Naive thymus-derived CD4-positive, alpha-beta T cell (primary cell): ENCODE data around the gene MIAT. TPM values are rescaled to one million over a fixed set of nuclear protein-coding genes. Genes with fewer than 3 reads are reported as not detected.
"Not testable (repeated sequence)": the region's sequence is repeated elsewhere in the genome, so short reads cannot be mapped to it uniquely, and the experiment has no call there.

ENCODE experiments used
- ATAC-seq: fragments of 150-1000 bp; cut with Tn5 transposase; 2 replicates; pipeline ENCODE4 v1.10.0; 2021; ENCODE audit warnings: mild to moderate bottlenecking, moderate library complexity
- CTCF ChIA-PET: fragments of 350-600 bp; sonication (Branson Sonifier 250); formaldehyde crosslinking; loops from one replicate; lab custom pipeline; 2021; ENCODE audit warnings: antibody characterized with exemption; lab: Charles Lee
- POLR2A ChIA-PET: fragments of 350-600 bp; sonication (Branson Sonifier 250); formaldehyde crosslinking; loops from one replicate; lab custom pipeline; 2021; ENCODE audit warnings: antibody characterized with exemption, inconsistent platforms; lab: Charles Lee
- DNase-seq, 9 donors: peaks; one replicate each; pipeline versions ENCODE4 v3.0.0 to v3.0.0-alpha.2; 2020 to 2022; ENCODE audit warnings: mixed read lengths in 1 of 9
- H3K27ac ChIP-seq: one replicate; pipeline ENCODE4 v1.7.0; 2013; ENCODE audit warnings: mild to moderate bottlenecking, low read depth, low read length, moderate library complexity
- H3K27me3 ChIP-seq, 2 donors: one replicate each; pipeline ENCODE4 v1.7.0; 2013; ENCODE audit warnings: low read length in 2 of 2, mild to moderate bottlenecking in 2 of 2, moderate library complexity in 2 of 2; ENCODE audit not compliant: control insufficient read depth in 2 of 2, insufficient read depth in 2 of 2
- H3K36me3 ChIP-seq, 3 experiments: 1 replicate in 2 of 3; 2 replicates in 1 of 3; pipeline ENCODE4 v1.7.0; 2013; ENCODE audit warnings: low read length in 3 of 3, mild to moderate bottlenecking in 3 of 3, moderate library complexity in 1 of 3; ENCODE audit not compliant: insufficient read depth in 3 of 3, control insufficient read depth in 2 of 3
- H3K4me1 ChIP-seq, 2 donors: one replicate each; pipeline ENCODE4 v1.7.0; 2013; ENCODE audit warnings: low read length in 2 of 2, mild to moderate bottlenecking in 2 of 2, moderate library complexity in 1 of 2; ENCODE audit not compliant: control insufficient read depth in 2 of 2, insufficient read depth in 2 of 2
- H3K4me3 ChIP-seq: 2 replicates; pipeline ENCODE4 v1.7.0; 2013; ENCODE audit warnings: mild to moderate bottlenecking, low read length
- H3K9me3 ChIP-seq, 3 experiments: 1 replicate in 2 of 3; 2 replicates in 1 of 3; pipeline ENCODE4 v1.7.0; 2013; ENCODE audit warnings: low read length in 3 of 3; ENCODE audit not compliant: control insufficient read depth in 2 of 3
- H3K27ac Mint-ChIP-seq, 9 donors: one replicate each; pipeline ENCODE4 v1.8.0; 2020 to 2022; ENCODE audit warnings: mixed read lengths in 9 of 9, mild to moderate bottlenecking in 8 of 9, moderate library complexity in 5 of 9, inconsistent platforms in 2 of 9
- H3K27me3 Mint-ChIP-seq, 5 donors: one replicate each; pipeline ENCODE4 v1.8.0; 2021 to 2022; ENCODE audit warnings: mixed read lengths in 5 of 5, mild to moderate bottlenecking in 1 of 5
- H3K36me3 Mint-ChIP-seq, 5 donors: one replicate each; pipeline ENCODE4 v1.8.0; 2020 to 2022; ENCODE audit warnings: mixed read lengths in 5 of 5, mild to moderate bottlenecking in 3 of 5, inconsistent platforms in 1 of 5
- H3K4me1 Mint-ChIP-seq, 7 donors: one replicate each; pipeline ENCODE4 v1.8.0; 2020 to 2022; ENCODE audit warnings: mixed read lengths in 7 of 7, mild to moderate bottlenecking in 3 of 7, inconsistent platforms in 1 of 7
- H3K4me3 Mint-ChIP-seq, 10 donors: one replicate each; pipeline ENCODE4 v1.8.0; 2020 to 2022; ENCODE audit warnings: mild to moderate bottlenecking in 10 of 10, mixed read lengths in 10 of 10, moderate library complexity in 6 of 10, inconsistent platforms in 2 of 10
- H3K9me3 Mint-ChIP-seq, 11 donors: one replicate each; pipeline ENCODE4 v1.8.0; 2020 to 2022; ENCODE audit warnings: mixed read lengths in 11 of 11, mild to moderate bottlenecking in 4 of 11, inconsistent platforms in 1 of 11, moderate library complexity in 1 of 11
- intact Hi-C, 2 donors: fragments of 100-400 bp; cut with micrococcal nuclease; formaldehyde crosslinking; loops; one replicate each; pipeline ENCODE4 v1.15.1; 2023
- polyA plus RNA-seq, 2 donors: library from polyadenylated mRNA; unstranded; fragments of 300-500 nt; fragmentation: Illumina TruSeq; gene quantifications; one replicate each; pipeline ENCODE4 v1.2.3, GENCODE V29; 2021
- total RNA-seq, 6 experiments: library from RNA in 5 of 6; stranded (reverse) in 5 of 6; gene quantifications; 1 replicate in 5 of 6; 2 replicates in 1 of 6; pipeline ENCODE4 v1.2.3 and lab custom pipeline; 2021 to 2026

MIAT gene
- total and polyA plus RNA-seq, 7 experiments from 2014 or later, result 0.05 to 156 (median 35.8) TPM

- Mint-ChIP-seq H3K4me3 (no peak overlapping the region), H3K27me3 (no peaks in the 10 kb centered on the region), H3K27ac (no peak overlapping the region), H3K36me3 (peaks cover 20 to 69% (median 51%) of the 10 kb centered on the region in 5 donors), H3K4me1 (peaks cover 0 to 61% (median 43%) of the 10 kb centered on the region in 7 donors), H3K9me3 (peaks cover 0 to 12% (median 0%) of the 10 kb centered on the region in 11 donors)
- Histone ChIP-seq H3K36me3 (peaks cover 0 to 41% (median 18%) of the 10 kb centered on the region in 3 experiments), H3K4me1 (peaks cover 0 to 12% of the 10 kb centered on the region in 2 donors), H3K27me3 (no peaks in the 10 kb centered on the region), H3K27ac (no peak overlapping the region), H3K4me3 (no peak overlapping the region), H3K9me3 (no peaks in the 10 kb centered on the region)
- ATAC-seq (no peak), DNase-seq (no peak)
- intact Hi-C loops, result no loop called here
- ChIA-PET CTCF (no interaction called here), POLR2A (interaction anchor here (0.8 kb wide), 1 partner anchor 842 kb away, joined by 3 read pairs; no protein-coding TSS in a partner anchor)
These were observed 43.9 kb downstream of the MIAT start for GRCh38 chr22:26701323-26701722.

- Mint-ChIP-seq H3K36me3 (peaks cover 27 to 70% (median 53%) of the 10 kb centered on the region in 5 donors), H3K4me3 (no peak overlapping the region), H3K27ac (no peak overlapping the region), H3K27me3 (no peaks in the 10 kb centered on the region), H3K9me3 (peaks cover 0 to 13% (median 6%) of the 10 kb centered on the region in 11 donors), H3K4me1 (peaks cover 0 to 62% (median 53%) of the 10 kb centered on the region in 7 donors)
- no peak overlapping the region for H3K27ac ChIP-seq
- H3K9me3 ChIP-seq, result no peaks in the 10 kb centered on the region
- H3K4me3 ChIP-seq, result no peak overlapping the region
- POLR2A ChIA-PET, result interaction anchor here (0.7 kb wide), 1 partner anchor 16 kb away, joined by 3 read pairs; no protein-coding TSS in a partner anchor
- DNase-seq (no peak), ATAC-seq (no peak)
- H3K27me3 ChIP-seq, result no peaks in the 10 kb centered on the region
- intact Hi-C loops, result no loop called here
- H3K36me3 ChIP-seq, result peaks cover 0 to 41% (median 10%) of the 10 kb centered on the region in 3 experiments
- CTCF ChIA-PET, result no interaction called here
- H3K4me1 ChIP-seq, result peaks cover 0 to 12% of the 10 kb centered on the region in 2 donors
These were observed 45.8 kb downstream of the MIAT start for GRCh38 chr22:26702906-26703830.

GRCh38 chr22:26705379-26705778, 48.0 kb downstream of the MIAT start:
- peaks cover 0 to 12% of the 10 kb centered on the region in 2 donors for H3K4me1 ChIP-seq
- DNase-seq, ATAC-seq, H3K4me3 Mint-ChIP-seq, H3K27me3 Mint-ChIP-seq, CTCF ChIA-PET, H3K9me3 ChIP-seq, intact Hi-C loops, H3K27me3 ChIP-seq, H3K27ac ChIP-seq, H3K4me3 ChIP-seq, POLR2A ChIA-PET: not testable (repeated sequence)
- H3K36me3 ChIP-seq, result peaks cover 0 to 23% (median 4%) of the 10 kb centered on the region in 3 experiments
- Mint-ChIP-seq H3K36me3 (peaks cover 22 to 63% (median 41%) of the 10 kb centered on the region in 5 donors), H3K27ac (peak overlapping the region in 3 of 9 donors; percentile 17 to 57 (median 27)), H3K4me1 (peaks cover 0 to 55% (median 43%) of the 10 kb centered on the region in 7 donors), H3K9me3 (peaks cover 0 to 12% (median 3%) of the 10 kb centered on the region in 11 donors)

GRCh38 chr22:26707090-26707489, 49.7 kb downstream of the MIAT start:
- Mint-ChIP-seq H3K9me3 (peaks cover 0 to 12% (median 2%) of the 10 kb centered on the region in 11 donors), H3K27ac (peak overlapping the region in 2 of 9 donors; percentile 6 to 62), H3K27me3 (no peaks in the 10 kb centered on the region), H3K4me3 (peak overlapping the region in 1 of 10 donors; percentile 38), H3K36me3 (peaks cover 26 to 76% (median 36%) of the 10 kb centered on the region in 5 donors), H3K4me1 (peaks cover 10 to 69% (median 56%) of the 10 kb centered on the region in 7 donors)
- POLR2A ChIA-PET, result no interaction called here
- CTCF ChIA-PET, result interaction anchor here (0.6 kb wide), 1 partner anchor 207 kb away, joined by 3 read pairs; no protein-coding TSS in a partner anchor
- Histone ChIP-seq H3K27me3 (no peaks in the 10 kb centered on the region), H3K27ac (no peak overlapping the region), H3K36me3 (peaks cover 0 to 31% (median 4%) of the 10 kb centered on the region in 3 experiments), H3K4me1 (peaks cover 0 to 12% of the 10 kb centered on the region in 2 donors), H3K9me3 (no peaks in the 10 kb centered on the region), H3K4me3 (no peak overlapping the region)
- intact Hi-C loops, result no loop called here
- DNase-seq (no peak), ATAC-seq (no peak)

GRCh38 chr22:26707581-26707980, 50.2 kb downstream of the MIAT start:
- no peaks in the 10 kb centered on the region for H3K9me3 ChIP-seq
- H3K27me3 Mint-ChIP-seq, result no peaks in the 10 kb centered on the region
- H3K4me3 ChIP-seq, result no peak overlapping the region
- ATAC-seq (no peak), DNase-seq (no peak)
- H3K36me3 ChIP-seq, result peaks cover 0 to 35% (median 4%) of the 10 kb centered on the region in 3 experiments
- H3K27ac ChIP-seq, result no peak overlapping the region
- peak overlapping the region in 3 of 9 donors; percentile 6 to 84 (median 28) for H3K27ac Mint-ChIP-seq
- ChIA-PET POLR2A (no interaction called here), CTCF (no interaction called here)
- H3K27me3 ChIP-seq, result no peaks in the 10 kb centered on the region
- H3K36me3 Mint-ChIP-seq, result peaks cover 24 to 73% (median 31%) of the 10 kb centered on the region in 5 donors
- no peak overlapping the region for H3K4me3 Mint-ChIP-seq
- peaks cover 0 to 12% (median 2%) of the 10 kb centered on the region in 11 donors for H3K9me3 Mint-ChIP-seq
- peaks cover 10 to 67% (median 58%) of the 10 kb centered on the region in 7 donors for H3K4me1 Mint-ChIP-seq
- H3K4me1 ChIP-seq, result peaks cover 0 to 12% of the 10 kb centered on the region in 2 donors
- intact Hi-C loops, result no loop called here

- Histone ChIP-seq H3K27me3 (no peaks in the 10 kb centered on the region), H3K4me1 (peaks cover 0 to 12% of the 10 kb centered on the region in 2 donors), H3K36me3 (peaks cover 0 to 33% (median 4%) of the 10 kb centered on the region in 3 experiments), H3K27ac (no peak overlapping the region), H3K9me3 (no peaks in the 10 kb centered on the region), H3K4me3 (no peak overlapping the region)
- ChIA-PET CTCF (no interaction called here), POLR2A (no interaction called here)
- H3K27ac Mint-ChIP-seq, result peak overlapping the region in 3 of 9 donors; percentile 36 to 84 (median 39)
- H3K4me1 Mint-ChIP-seq, result peaks cover 10 to 63% (median 54%) of the 10 kb centered on the region in 7 donors
- intact Hi-C loops, result no loop called here
- peak overlapping the region in 1 of 10 donors; percentile 5 for H3K4me3 Mint-ChIP-seq
- no peaks in the 10 kb centered on the region for H3K27me3 Mint-ChIP-seq
- peaks cover 24 to 66% (median 29%) of the 10 kb centered on the region in 5 donors for H3K36me3 Mint-ChIP-seq
- ATAC-seq, result no peak
- DNase-seq, result no peak
- H3K9me3 Mint-ChIP-seq, result peaks cover 0 to 12% (median 2%) of the 10 kb centered on the region in 11 donors
These were observed 51.0 kb downstream of the MIAT start for GRCh38 chr22:26708256-26709009.
